Globus pallidus (tissue), 1 donor: Measurements from ENCODE around the gene DYSF.
"Not testable (repeated sequence)": the region's sequence is repeated elsewhere in the genome, so short reads cannot be mapped to it uniquely, and the experiment has no call there.

ENCODE experiments used
- DNase-seq: peaks from one replicate; pipeline ENCODE4 v3.0.0-alpha.2; 2015; ENCODE audit warnings: low spot score

Gene DYSF

GRCh38 chr2:71647356-71647755 is 194.0 kb downstream of the DYSF start:
- no peak for DNase-seq

- no peak for DNase-seq
These were observed 202.1 kb downstream of the DYSF start for GRCh38 chr2:71655498-71655897.

- not testable (repeated sequence) for DNase-seq
These were observed 204.9 kb downstream of the DYSF start for GRCh38 chr2:71658256-71658655.

GRCh38 chr2:71658771-71659170 is 205.4 kb downstream of the DYSF start:
- DNase-seq = no peak

GRCh38 chr2:71659868-71660518 is 206.6 kb downstream of the DYSF start:
- DNase-seq = no peak

- DNase-seq = no peak
These were observed 208.4 kb downstream of the DYSF start for GRCh38 chr2:71661782-71662181.

- no peak for DNase-seq
These were observed 209.5 kb downstream of the DYSF start for GRCh38 chr2:71662665-71663394.

GRCh38 chr2:71664161-71664560 is 210.8 kb downstream of the DYSF start:
- no peak for DNase-seq

- no peak for DNase-seq
These were observed 212.1 kb downstream of the DYSF start for GRCh38 chr2:71665168-71666093.

GRCh38 chr2:71666094-71666474 is 212.7 kb downstream of the DYSF start:
- DNase-seq = no peak

GRCh38 chr2:71667256-71668182 is 214.2 kb downstream of the DYSF start:
- no peak for DNase-seq

- DNase-seq = no peak
These were observed 215.1 kb downstream of the DYSF start for GRCh38 chr2:71668326-71669057.

- no peak for DNase-seq
These were observed 215.7 kb downstream of the DYSF start for GRCh38 chr2:71669058-71669456.

- no peak for DNase-seq
These were observed 216.5 kb downstream of the DYSF start for GRCh38 chr2:71669628-71670429.

GRCh38 chr2:71670430-71670795 is 217.1 kb downstream of the DYSF start:
- no peak for DNase-seq

- DNase-seq = no peak
These were observed 218.0 kb downstream of the DYSF start for GRCh38 chr2:71671203-71671854.

- no peak for DNase-seq
These were observed 218.8 kb downstream of the DYSF start for GRCh38 chr2:71671895-71672825.
